ENCODE results near the gene TSPAN6. TPM values are rescaled to one million over a fixed set of nuclear protein-coding genes. Genes with fewer than 3 reads are reported as not detected.

TSPAN6 gene, protein sequence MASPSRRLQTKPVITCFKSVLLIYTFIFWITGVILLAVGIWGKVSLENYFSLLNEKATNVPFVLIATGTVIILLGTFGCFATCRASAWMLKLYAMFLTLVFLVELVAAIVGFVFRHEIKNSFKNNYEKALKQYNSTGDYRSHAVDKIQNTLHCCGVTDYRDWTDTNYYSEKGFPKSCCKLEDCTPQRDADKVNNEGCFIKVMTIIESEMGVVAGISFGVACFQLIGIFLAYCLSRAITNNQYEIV
- polyA plus RNA-seq (2012; ENCODE audit: low read depth, missing spikeins) = 1.1 TPM

DNA sequence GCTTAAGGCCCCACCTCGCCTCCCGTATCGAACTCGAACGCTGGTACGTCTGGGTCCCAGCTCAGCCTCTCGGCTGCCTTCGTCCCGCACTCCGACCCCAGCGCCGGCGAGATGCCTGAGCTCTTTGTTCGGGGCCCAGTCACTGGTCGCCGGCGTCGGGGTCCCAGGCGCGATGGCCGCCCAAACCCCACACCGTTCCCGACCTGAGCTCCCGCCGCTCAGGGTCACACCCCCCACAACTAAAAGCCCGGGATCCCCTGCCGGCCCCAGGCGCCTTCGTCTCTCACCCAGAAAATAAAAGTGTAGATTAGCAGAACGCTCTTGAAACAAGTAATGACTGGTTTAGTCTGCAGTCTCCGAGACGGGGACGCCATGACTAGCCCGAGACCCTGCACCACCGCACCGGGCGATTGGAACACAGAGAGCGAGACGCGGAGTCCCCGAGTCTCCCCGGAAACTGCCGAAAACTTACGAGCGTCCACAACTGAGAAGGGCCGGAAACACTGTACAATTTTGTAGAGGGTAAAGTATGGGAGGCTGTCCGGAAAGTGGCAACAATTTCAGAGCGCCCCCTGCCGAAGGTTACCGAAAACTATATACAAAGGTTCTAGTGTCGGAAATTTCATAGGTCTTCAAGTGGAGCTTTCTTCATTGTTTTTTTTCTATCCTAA, at the start of gene TSPAN6:
TSPAN6 (minus strand) TSS at position 486 of the 671 bp plus-strand sequence; CDS start at position 374, 112 bp downstream.
- FAIRE-seq (no peak), DNase-seq (ENCODE audit: insufficient read length, low spot score) (peak; percentile 31)
- TF ChIP-seq POU2F2 (IDR thresholded peaks at IDR 0.05; ENCODE audit: low read depth, low read length) (no peak), POLR2AphosphoS5 (IDR thresholded peaks at IDR 0.05; ENCODE audit: low read depth, low read length) (no peak), SPI1 (IDR thresholded peaks at IDR 0.05; ENCODE audit: low read depth, low read length) (no peak), POLR2A (IDR thresholded peaks at IDR 0.05; ENCODE audit: low read depth, low read length) (no peak)

DNA sequence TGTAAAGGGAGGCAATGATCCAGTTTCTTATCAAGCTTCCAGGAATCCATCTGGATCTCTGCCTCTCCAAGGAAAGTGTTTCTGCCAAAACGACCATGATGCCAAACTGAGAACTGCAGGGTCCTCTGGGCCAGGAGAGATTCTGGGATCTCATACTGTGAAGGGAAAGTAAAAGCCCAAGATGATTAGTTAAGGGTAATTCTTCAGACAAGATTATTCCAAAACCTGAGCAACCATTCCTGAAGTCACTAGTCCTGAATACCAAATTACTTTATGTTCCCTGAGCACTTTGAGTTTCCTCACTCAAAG, 49.3 kb upstream of the TSPAN6 start:
- no peak for TF ChIP-seq SPI1 (IDR thresholded peaks at IDR 0.05; ENCODE audit: low read depth, low read length)
- no peak for DNase-seq (ENCODE audit: insufficient read length, low spot score)
- FAIRE-seq = no peak

DNA sequence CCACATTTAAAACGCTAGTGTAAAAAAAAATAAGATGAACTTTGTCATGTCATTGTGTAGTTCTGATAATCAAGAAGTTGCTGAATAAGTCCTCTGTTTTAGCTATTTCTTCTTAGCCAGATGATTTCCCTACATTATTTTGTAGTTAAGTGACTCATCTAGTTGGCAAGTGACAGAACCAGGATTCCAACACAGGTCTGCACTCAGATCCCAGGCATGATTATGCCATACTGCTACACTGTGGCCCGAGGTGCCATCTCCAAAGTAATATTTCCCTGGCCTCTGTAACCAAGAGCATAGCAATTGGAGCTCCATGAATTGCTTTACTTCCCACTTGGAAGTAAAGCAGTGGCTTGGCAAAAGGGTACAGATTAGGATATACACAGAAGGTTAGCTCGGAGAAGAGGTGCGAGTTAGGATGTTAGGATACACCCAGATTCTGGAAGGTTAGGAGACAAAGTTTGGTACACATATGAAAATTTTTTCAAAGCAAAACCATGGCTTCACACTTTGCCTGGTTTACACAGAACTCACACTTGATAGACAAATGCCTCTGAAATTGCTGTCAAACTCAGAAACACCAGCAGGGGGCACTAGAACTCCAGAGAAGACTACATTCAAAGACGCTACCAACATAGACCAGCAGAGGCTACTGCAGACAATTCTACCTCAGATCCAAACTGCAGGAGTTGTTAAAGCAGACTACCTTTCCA, 48.8 kb upstream of the TSPAN6 start:
- TF ChIP-seq POU2F2 (IDR thresholded peaks at IDR 0.05; ENCODE audit: low read depth, low read length) (no peak), SPI1 (IDR thresholded peaks at IDR 0.05; ENCODE audit: low read depth, low read length) (no peak), PAX5 (IDR thresholded peaks at IDR 0.05; ENCODE audit: insufficient read depth, low read length, severe bottlenecking) (no peak), POLR2AphosphoS5 (IDR thresholded peaks at IDR 0.05; ENCODE audit: low read depth, low read length) (no peak), POLR2A (IDR thresholded peaks at IDR 0.05; ENCODE audit: low read depth, low read length) (no peak), TAF1 (IDR thresholded peaks at IDR 0.05; ENCODE audit: low read depth, low read length) (no peak)
- DNase-seq (ENCODE audit: insufficient read length, low spot score) = no peak
- peak; percentile 95 for FAIRE-seq

DNA sequence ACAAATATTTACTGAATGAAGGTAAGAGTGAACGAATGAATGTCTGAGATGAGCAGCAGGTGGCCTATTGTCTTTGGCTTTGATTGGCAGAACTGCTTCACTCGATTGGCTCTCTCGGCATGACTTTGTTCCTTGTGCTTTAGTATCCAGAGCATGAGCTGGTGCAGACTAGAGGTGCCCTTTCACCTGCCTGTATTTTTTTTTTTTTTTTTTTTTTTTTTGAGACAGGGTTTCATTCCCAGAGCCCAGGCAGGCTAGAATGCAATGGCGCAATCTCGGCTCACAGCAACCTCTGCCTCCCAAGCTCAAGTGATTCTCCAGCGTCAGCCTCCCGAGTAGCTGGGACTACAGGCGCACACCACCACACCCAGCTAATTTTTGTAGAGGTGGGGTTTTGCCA, 46.3 kb upstream of the TSPAN6 start:
- DNase-seq (ENCODE audit: insufficient read length, low spot score) = no peak
- TF ChIP-seq POU2F2 (IDR thresholded peaks at IDR 0.05; ENCODE audit: low read depth, low read length) = no peak
- TF ChIP-seq POLR2AphosphoS5 (IDR thresholded peaks at IDR 0.05; ENCODE audit: low read depth, low read length) = no peak
- TF ChIP-seq POLR2A (IDR thresholded peaks at IDR 0.05; ENCODE audit: low read depth, low read length) = no peak
- FAIRE-seq = no peak

DNA sequence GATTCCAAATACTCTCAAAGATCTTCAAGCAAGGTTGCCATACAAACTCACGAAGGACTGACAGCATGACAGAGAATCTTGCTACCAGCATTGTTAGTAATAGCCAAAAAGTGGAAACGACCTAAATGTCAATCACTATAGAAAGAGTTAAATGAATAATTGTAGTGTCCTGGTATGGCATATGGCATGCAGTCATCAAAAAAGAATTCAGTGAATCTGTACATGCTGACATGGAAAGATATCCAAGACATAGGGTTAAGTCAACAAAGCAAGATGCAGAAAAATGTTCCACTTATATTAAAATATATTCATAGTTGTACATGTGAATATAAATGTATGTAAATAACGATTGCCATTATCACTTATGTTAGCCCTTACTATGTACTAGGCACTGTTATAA, 45.0 kb upstream of the TSPAN6 start:
- TF ChIP-seq TAF1 (IDR thresholded peaks at IDR 0.05; ENCODE audit: low read depth, low read length) (no peak), SPI1 (IDR thresholded peaks at IDR 0.05; ENCODE audit: low read depth, low read length) (no peak), POLR2AphosphoS5 (IDR thresholded peaks at IDR 0.05; ENCODE audit: low read depth, low read length) (no peak), POLR2A (IDR thresholded peaks at IDR 0.05; ENCODE audit: low read depth, low read length) (no peak), PAX5 (IDR thresholded peaks at IDR 0.05; ENCODE audit: insufficient read depth, low read length, severe bottlenecking) (no peak), POU2F2 (IDR thresholded peaks at IDR 0.05; ENCODE audit: low read depth, low read length) (no peak)
- FAIRE-seq = no peak
- DNase-seq (ENCODE audit: insufficient read length, low spot score) = no peak

DNA sequence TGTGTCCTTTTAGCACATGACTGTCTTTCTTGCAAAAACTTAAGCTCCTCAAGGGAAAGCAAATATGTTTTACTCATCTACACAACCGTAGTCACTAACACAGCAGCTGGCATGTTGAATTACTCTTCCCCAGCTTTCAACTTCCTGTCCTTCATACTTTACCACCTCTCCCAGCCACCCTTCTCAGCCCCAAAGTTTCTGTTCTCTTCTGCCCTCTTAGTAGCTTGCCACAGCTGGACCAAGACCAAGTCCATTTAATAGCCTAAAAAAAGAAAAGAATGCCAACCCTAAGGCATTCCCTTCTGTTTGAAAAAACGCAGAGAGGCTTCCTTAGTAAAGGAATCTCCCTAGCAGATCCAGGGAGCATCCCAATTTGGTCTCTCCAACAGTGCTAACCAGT, 44.1 kb upstream of the TSPAN6 start:
- no peak for TF ChIP-seq POLR2A (IDR thresholded peaks at IDR 0.05; ENCODE audit: low read depth, low read length)
- TF ChIP-seq POU2F2 (IDR thresholded peaks at IDR 0.05; ENCODE audit: low read depth, low read length) = no peak
- no peak for TF ChIP-seq PAX5 (IDR thresholded peaks at IDR 0.05; ENCODE audit: insufficient read depth, low read length, severe bottlenecking)
- no peak for TF ChIP-seq SPI1 (IDR thresholded peaks at IDR 0.05; ENCODE audit: low read depth, low read length)
- TF ChIP-seq TAF1 (IDR thresholded peaks at IDR 0.05; ENCODE audit: low read depth, low read length) = no peak
- no peak for TF ChIP-seq POLR2AphosphoS5 (IDR thresholded peaks at IDR 0.05; ENCODE audit: low read depth, low read length)
- FAIRE-seq = no peak
- DNase-seq (ENCODE audit: insufficient read length, low spot score) = no peak

DNA sequence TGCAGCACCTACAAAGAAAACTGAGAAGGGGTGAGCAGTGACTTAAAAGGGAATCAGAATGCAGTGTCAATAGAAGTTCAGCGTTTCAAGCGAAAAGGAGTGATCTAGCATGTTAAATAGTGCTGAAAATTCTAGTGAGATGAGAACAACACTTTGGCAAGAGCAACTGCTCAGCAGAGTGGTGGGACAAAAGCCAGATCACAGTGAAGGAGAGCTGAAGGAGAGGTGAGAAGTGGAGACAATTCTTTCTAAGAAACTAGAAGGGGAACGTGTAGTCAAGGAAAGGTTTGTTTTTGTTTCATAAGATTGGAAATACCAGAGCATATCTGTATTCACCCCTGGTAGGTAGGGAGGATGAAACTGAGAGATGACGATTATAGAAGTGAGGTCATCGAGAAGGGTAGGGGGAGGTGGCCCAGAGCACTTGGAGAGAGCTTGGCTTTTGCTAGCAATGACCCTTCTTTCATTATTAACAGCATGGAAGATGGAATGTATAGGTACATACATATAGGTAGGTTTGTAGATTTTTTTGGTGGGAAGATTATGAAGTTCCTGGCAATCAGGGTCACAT, 41.1 kb upstream of the TSPAN6 start:
- no peak for FAIRE-seq
- no peak for TF ChIP-seq POLR2AphosphoS5 (IDR thresholded peaks at IDR 0.05; ENCODE audit: low read depth, low read length)
- no peak for TF ChIP-seq POU2F2 (IDR thresholded peaks at IDR 0.05; ENCODE audit: low read depth, low read length)
- no peak for TF ChIP-seq PAX5 (IDR thresholded peaks at IDR 0.05; ENCODE audit: insufficient read depth, low read length, severe bottlenecking)
- TF ChIP-seq TAF1 (IDR thresholded peaks at IDR 0.05; ENCODE audit: low read depth, low read length) = no peak
- TF ChIP-seq POLR2A (IDR thresholded peaks at IDR 0.05; ENCODE audit: low read depth, low read length) = no peak

DNA sequence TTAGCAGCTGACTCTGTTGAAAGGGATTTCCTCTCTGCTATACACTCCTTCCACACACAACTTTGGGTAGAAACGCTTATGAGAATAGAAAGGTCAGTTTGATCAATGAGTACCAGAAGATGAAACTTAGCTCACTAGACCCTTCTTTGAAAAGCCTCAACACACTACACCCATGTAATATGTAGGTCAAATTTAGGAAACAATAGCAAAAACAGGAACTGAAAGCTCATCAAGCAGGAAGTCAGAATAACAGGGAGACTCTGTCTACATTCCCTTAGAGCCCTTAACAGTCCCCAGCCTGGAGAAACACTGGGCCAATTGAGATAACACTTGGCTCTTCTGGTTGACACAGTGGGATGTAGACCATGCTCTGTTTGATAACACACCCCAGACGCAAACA, 38.1 kb upstream of the TSPAN6 start:
- FAIRE-seq = no peak
- no peak for DNase-seq (ENCODE audit: insufficient read length, low spot score)
- TF ChIP-seq SPI1 (IDR thresholded peaks at IDR 0.05; ENCODE audit: low read depth, low read length) (peak; percentile 89), POU2F2 (IDR thresholded peaks at IDR 0.05; ENCODE audit: low read depth, low read length) (no peak)

More for the DNA sequence above, 41.1 kb upstream of the TSPAN6 start:
- no peak for DNase-seq (ENCODE audit: insufficient read length, low spot score)

DNA sequence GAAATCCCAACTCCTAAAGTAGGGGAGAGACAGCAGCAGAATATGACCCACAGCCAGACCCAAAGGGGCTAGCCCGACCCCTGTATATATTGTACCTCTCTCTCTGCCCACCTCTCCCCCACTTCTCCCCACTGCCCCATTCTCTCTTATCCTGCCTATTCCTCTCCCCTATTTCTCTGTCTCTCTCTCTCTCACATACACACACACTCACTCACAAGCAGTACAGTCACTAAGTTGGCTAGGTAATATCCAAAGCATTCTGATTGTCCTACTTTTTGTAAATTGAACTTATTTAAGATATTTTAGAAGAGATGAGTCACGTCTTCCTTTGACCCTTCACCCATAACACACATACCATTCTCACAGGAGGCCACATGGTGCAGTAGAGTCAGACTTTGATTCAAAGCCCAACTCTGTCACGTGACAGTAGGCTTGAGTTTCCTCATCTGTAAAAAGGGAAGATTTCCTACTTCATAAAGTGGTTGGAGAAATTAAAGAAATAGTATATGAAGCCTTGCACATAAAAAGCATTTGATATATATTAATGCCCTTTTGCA, 36.9 kb upstream of the TSPAN6 start:
- FAIRE-seq = no peak
- TF ChIP-seq TAF1 (IDR thresholded peaks at IDR 0.05; ENCODE audit: low read depth, low read length) (no peak), POLR2A (IDR thresholded peaks at IDR 0.05; ENCODE audit: low read depth, low read length) (no peak), POLR2AphosphoS5 (IDR thresholded peaks at IDR 0.05; ENCODE audit: low read depth, low read length) (no peak), SPI1 (IDR thresholded peaks at IDR 0.05; ENCODE audit: low read depth, low read length) (no peak), POU2F2 (IDR thresholded peaks at IDR 0.05; ENCODE audit: low read depth, low read length) (no peak), PAX5 (IDR thresholded peaks at IDR 0.05; ENCODE audit: insufficient read depth, low read length, severe bottlenecking) (no peak)
- DNase-seq (ENCODE audit: insufficient read length, low spot score) = no peak
